Mucosa of descending colon (tissue), 3 donors: ENCODE measurements around the gene IL17F. TPM values are rescaled to one million over a fixed set of nuclear protein-coding genes. Genes with fewer than 3 reads are reported as not detected.

ENCODE experiments used
- ATAC-seq: fragments of 200-7000 bp; cut with Tn5 transposase; one replicate; pipeline ENCODE4 v1.9.1; 2020; ENCODE audit warnings: mild to moderate bottlenecking, moderate library complexity
- DNase-seq, 3 donors: peaks; one replicate each; pipeline ENCODE4 v3.0.0-alpha.2; 2020
- H3K36me3 ChIP-seq: fragments of 200-600 bp; one replicate; pipeline ENCODE4 v1.8.0; 2021; ENCODE audit warnings: low read depth, mild to moderate bottlenecking
- H3K4me1 ChIP-seq: fragments of 200-600 bp; one replicate; pipeline ENCODE4 v1.8.0; 2021; ENCODE audit warnings: low read depth, mild to moderate bottlenecking
- H3K4me3 ChIP-seq: fragments of 200-600 bp; one replicate; pipeline ENCODE4 v1.8.0; 2021; ENCODE audit warnings: mild to moderate bottlenecking
- H3K9me3 ChIP-seq: fragments of 200-600 bp; one replicate; pipeline ENCODE4 v1.8.0; 2021; ENCODE audit warnings: mild to moderate bottlenecking
- CTCF ChIP-seq: fragments of 200-600 bp; IDR thresholded peaks from one replicate; pipeline ENCODE4 v1.8.0; 2022; ENCODE audit warnings: antibody characterized with exemption, mild to moderate bottlenecking
- intact Hi-C, 2 donors: fragments of 100-400 bp; cut with DNase I in 1 of 2; cut with micrococcal nuclease in 1 of 2; formaldehyde crosslinking; loops; one replicate each; pipeline versions ENCODE4 v1.11.0 to v1.11.1; 2022; cut with DNase I, micrococcal nuclease
- total RNA-seq, 3 donors: library from RNA; stranded (reverse); fragmentation: NEBNext Ultra II Directional in 2 of 3; extraction: Animal tissue kit (Norgen Biotek cat#: 25700) in 2 of 3; gene quantifications; one replicate each; pipeline versions ENCODE4 v1.2.1 to v1.2.4, GENCODE V29; 2021 to 2023
- donor health status: DM: no; HTN: no; CAD: no; lungs with moderate emphysema.
- donor health status: DM: no; HTN: no; CAD: no.
- donor health status: DM: no; HTN: yes; CAD: no.

Gene IL17F
- total RNA-seq, 3 donors from 2014 or later, result not detected

DNA sequence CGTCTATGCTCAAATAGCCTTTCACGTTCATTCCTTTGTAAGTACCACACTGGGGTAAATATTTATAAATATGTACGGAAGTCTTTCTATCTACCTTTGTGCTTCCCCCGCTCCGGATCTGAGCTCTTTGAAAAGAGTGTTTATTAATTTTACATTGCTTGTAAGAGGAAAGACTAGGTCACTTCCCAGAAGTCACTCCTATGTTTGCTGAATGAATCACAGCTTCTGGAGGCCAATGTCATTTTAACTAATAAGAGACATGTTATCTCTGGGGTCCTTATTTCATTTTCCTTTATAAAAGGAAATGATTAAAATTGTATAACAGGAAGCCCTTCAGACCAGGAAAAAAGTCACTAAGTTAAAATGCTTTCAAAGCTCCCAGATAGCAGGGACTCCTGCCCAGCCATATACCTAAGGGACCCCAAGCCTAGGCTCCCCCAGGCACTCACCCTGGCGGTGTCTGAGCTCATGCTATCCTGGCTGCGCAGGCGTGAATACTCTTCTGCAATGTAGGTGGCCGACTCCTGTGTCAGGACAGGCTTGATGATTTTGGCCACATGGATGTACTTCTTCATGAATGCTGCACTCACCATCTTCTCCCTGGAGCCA is 27.7 kb upstream of the IL17F start:
- TF ChIP-seq CTCF, result no peak
- H3K36me3 ChIP-seq, result peaks cover 6% of the 10 kb centered on the region
- intact Hi-C loops, result no loop called here

GRCh38 chr6:52263709-52264540 is 19.6 kb upstream of the IL17F start:
- DNase-seq (peak in 2 of 3 donors; percentile 66 to 74), ATAC-seq (peak; percentile 82)
- Histone ChIP-seq H3K4me3 (no peak overlapping the region), H3K36me3 (no peaks in the 10 kb centered on the region), H3K9me3 (no peaks in the 10 kb centered on the region), H3K4me1 (no peaks in the 10 kb centered on the region)
- intact Hi-C loops, result loop anchor here in 1 of 2 donors (10.0 kb wide), 1 partner anchor 99 kb away; no protein-coding TSS in a partner anchor
- TF ChIP-seq CTCF, result peak; percentile 88

More for the DNA sequence above, 27.7 kb upstream of the IL17F start:
- ATAC-seq (no peak), DNase-seq (no peak)
- no peak overlapping the region for H3K4me3 ChIP-seq
- H3K9me3 ChIP-seq, result no peaks in the 10 kb centered on the region
- no peaks in the 10 kb centered on the region for H3K4me1 ChIP-seq

GRCh38 chr6:52262620-52263344 is 18.5 kb upstream of the IL17F start:
- no peak for TF ChIP-seq CTCF
- H3K9me3 ChIP-seq, result no peaks in the 10 kb centered on the region
- no peak overlapping the region for H3K4me3 ChIP-seq
- H3K4me1 ChIP-seq, result no peaks in the 10 kb centered on the region
- intact Hi-C loops, result loop anchor here in 1 of 2 donors (10.0 kb wide), 1 partner anchor 98 kb away; no protein-coding TSS in a partner anchor
- no peak for DNase-seq
- ATAC-seq, result no peak
- H3K36me3 ChIP-seq, result no peaks in the 10 kb centered on the region

DNA sequence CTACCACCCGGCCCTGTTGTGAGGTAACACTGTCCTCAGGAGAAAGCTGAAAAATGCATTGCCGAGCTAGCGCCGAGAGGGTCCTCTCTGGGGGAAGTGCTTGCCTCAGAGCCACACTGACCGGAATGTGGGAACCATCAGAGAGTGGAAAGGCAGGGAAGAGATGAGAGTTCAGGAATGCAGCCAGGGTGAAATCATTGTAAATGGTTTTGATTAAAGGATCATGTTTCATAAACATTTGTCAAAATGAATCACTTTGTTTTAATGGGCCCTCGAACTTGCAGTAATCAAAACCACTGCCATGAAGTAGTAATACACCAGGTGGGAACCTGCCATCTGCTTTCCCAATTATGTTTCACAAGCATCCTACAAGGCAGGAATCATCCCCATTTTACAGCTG is 16.9 kb upstream of the IL17F start:
- intact Hi-C loops, result loop anchor here in 1 of 2 donors (10.0 kb wide), 1 partner anchor 96 kb away; no protein-coding TSS in a partner anchor
- no peak for TF ChIP-seq CTCF
- H3K4me3 ChIP-seq, result no peak overlapping the region
- ATAC-seq (no peak), DNase-seq (no peak)
- no peaks in the 10 kb centered on the region for H3K9me3 ChIP-seq
- H3K4me1 ChIP-seq, result no peaks in the 10 kb centered on the region
- no peaks in the 10 kb centered on the region for H3K36me3 ChIP-seq

DNA sequence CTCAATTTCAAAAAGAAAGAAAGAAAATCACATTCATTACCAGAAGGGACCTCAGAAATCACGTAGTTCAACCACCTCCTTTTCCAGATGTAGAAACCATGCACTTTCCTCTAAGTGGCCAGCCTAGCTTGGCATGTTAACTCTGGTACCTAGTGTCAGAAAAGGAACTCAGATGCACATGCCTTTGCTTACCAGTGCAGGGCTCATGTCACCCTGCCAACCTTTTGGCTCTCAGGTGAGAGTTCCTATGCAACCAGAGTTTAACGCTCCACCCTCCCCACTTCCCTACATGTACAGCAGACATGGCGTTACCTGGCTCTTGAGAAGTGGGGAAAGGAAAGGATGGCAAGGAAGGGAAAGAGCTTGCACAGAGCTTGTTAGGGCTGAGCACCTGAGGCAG is 16.3 kb upstream of the IL17F start:
- ATAC-seq, result no peak
- Histone ChIP-seq H3K4me3 (no peak overlapping the region), H3K36me3 (no peaks in the 10 kb centered on the region), H3K4me1 (no peaks in the 10 kb centered on the region), H3K9me3 (no peaks in the 10 kb centered on the region)
- no peak for TF ChIP-seq CTCF
- no peak for DNase-seq
- intact Hi-C loops, result loop anchor here in 1 of 2 donors (10.0 kb wide), 1 partner anchor 96 kb away; no protein-coding TSS in a partner anchor
